GM12872 (cell line): Measurements from ENCODE around the gene PSTPIP1.

Experiments
- TF ChIP-seq, protein P1 (sequence below): IDR thresholded peaks from 3 replicates; pipeline ENCODE4 v1.5.1; 2011; ENCODE audit warnings: low read depth, mild to moderate bottlenecking, low read length, moderate library complexity; ENCODE audit not compliant: insufficient read depth

PSTPIP1 gene

DNA sequence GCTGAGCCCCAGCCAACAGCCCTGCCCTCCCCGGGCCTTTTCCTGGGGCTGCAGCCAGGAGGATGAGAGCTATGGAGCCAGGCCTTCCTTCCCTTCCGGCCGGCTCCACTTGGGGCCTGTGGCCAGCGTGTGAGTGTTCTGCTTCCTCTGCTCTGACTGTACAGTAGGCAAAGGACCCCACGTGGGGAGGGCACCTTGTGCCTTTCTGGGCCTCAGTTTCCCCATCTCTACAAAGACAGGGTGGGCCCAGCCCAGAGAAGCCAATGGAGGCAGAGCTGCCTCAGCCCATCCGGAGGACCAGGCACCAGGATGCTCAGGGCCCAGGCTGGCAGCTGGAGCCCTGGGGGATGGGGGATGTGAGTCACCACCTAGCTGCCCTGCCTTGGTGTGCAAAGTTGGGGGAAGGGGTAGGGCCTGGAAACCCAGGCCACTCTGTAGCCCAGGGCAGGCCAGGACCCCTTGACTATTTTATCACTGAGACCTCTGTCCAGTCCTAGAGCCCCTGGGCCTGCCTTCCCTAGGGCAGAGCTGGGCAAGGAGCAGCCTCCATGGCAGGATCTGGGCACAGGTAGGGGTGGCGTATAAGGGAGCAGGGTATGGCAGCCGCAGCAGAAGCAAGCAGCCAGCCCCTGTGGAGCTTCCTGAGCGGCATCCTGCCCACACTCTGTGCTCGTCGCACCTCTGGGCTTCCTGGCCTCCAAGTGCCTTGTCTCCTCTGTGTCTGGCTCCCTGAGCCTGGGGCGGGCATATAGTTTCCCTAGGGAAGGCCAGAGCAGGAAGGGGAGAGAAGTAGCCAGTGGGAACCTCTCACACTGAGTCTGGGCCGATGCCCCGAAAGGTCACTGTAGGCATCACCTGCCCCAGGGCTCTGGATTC is 1.8 kb downstream of the PSTPIP1 start:
- TF ChIP-seq, protein P1, sequence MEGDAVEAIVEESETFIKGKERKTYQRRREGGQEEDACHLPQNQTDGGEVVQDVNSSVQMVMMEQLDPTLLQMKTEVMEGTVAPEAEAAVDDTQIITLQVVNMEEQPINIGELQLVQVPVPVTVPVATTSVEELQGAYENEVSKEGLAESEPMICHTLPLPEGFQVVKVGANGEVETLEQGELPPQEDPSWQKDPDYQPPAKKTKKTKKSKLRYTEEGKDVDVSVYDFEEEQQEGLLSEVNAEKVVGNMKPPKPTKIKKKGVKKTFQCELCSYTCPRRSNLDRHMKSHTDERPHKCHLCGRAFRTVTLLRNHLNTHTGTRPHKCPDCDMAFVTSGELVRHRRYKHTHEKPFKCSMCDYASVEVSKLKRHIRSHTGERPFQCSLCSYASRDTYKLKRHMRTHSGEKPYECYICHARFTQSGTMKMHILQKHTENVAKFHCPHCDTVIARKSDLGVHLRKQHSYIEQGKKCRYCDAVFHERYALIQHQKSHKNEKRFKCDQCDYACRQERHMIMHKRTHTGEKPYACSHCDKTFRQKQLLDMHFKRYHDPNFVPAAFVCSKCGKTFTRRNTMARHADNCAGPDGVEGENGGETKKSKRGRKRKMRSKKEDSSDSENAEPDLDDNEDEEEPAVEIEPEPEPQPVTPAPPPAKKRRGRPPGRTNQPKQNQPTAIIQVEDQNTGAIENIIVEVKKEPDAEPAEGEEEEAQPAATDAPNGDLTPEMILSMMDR: no peak

DNA sequence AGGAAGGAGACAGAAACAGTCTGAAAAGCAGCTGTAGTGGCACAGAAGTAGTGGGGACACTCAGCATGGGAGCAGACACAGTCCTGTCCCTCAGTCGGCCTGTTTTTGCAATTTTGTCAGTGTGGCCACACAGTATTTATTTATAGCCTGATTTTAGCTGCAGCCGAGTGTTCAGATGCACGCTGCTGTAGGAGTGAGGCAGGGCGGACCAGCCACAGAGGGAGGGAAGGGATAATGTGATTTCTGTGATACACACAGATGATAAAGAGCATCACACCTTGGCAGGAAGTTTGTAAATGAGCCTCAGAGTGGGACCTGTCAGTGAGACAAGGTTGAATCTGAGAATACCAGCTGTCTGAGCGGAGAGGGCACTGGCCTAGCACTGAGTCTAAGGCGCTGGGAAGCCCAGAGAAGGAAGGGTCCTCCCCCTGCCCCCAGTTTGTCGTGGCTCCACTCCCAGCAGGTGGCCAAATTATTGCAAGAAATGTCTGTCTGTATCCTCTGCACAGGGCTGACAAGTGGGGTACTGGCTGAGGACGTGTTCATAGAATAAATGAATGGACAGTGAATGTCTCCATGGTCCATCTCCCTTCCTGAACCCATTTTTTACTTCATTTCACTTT is 3.8 kb downstream of the PSTPIP1 start:
- TF ChIP-seq, protein P1: no peak

DNA sequence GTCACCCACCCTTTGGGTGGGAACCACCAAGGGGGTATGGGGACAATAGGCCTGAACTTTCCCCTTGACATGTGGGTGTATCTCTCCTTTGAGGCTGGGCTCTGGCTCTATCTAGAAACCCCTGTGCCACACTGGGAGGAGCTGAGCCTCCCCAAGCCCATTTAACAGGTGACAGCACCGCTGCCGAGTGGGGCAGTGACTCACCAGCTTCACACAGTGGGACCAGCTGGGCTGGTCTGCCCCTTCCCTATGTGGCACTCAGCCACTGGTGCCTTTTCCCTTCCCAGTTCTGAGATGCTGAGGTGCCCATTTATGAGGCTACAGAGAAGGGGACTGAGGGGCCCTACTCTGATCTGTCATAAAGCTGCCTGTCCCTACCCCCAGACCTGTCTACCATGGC is 5.1 kb downstream of the PSTPIP1 start:
- TF ChIP-seq, protein P1: no peak

DNA sequence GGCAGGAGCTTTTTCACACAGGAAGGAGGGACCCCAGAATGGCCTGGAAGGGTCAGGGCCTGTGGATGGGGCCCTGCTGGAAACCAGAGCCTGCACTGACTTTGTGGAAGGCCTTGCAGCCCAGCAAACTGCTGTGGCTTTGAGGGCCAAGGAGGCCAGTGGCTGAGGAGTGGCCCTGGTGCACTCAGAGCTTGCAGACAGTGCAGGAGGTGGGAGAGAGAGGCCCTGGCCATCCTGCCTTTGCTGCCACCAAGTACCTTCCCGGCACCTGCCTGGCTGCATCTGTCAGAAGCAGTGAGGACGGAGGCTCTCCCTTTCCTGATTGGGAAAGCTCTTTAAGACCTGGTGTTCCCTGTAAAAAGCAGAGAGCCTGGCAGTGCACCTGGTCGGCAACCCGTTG is 6.4 kb downstream of the PSTPIP1 start:
- TF ChIP-seq, protein P1: no peak

DNA sequence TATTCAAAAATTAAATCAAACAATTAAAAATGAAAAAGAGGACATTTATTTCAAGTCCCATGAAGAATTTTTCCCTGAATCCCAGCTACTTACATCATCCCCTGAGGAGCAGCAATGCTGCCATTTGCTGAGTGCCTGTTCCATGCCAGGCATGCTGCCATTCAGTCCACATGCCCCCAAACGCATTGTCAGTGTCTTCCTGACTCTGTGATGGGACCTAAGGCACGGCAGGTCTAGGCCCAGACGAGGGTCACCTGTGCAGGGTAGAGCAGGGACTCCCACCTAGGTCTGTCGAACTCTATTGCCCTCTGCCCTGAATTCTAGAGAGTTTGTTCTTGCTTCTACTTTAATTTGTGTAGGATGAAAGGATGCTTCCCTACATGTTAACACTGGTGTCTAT is 7.0 kb downstream of the PSTPIP1 start:
- TF ChIP-seq, protein P1: no peak

DNA sequence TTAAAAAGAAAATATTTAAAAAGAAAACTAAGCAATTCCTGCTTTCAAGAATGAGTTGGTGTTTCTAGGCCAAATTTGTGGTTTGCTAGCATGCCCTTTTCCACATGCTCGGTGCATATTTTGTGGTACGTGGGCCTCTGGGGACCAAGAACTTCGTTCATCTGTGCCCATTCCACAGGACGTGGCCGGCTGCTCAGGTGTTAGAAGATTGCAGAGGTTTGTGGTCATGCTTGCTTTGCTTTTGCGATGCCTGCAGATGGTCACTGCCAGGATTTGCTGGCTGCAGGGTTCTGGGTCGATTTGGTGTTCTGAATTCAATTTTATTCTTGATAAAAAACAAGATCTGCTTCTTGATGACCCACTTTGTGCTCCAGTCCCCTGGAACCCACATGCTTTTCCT is 7.5 kb downstream of the PSTPIP1 start:
- TF ChIP-seq, protein P1: no peak

DNA sequence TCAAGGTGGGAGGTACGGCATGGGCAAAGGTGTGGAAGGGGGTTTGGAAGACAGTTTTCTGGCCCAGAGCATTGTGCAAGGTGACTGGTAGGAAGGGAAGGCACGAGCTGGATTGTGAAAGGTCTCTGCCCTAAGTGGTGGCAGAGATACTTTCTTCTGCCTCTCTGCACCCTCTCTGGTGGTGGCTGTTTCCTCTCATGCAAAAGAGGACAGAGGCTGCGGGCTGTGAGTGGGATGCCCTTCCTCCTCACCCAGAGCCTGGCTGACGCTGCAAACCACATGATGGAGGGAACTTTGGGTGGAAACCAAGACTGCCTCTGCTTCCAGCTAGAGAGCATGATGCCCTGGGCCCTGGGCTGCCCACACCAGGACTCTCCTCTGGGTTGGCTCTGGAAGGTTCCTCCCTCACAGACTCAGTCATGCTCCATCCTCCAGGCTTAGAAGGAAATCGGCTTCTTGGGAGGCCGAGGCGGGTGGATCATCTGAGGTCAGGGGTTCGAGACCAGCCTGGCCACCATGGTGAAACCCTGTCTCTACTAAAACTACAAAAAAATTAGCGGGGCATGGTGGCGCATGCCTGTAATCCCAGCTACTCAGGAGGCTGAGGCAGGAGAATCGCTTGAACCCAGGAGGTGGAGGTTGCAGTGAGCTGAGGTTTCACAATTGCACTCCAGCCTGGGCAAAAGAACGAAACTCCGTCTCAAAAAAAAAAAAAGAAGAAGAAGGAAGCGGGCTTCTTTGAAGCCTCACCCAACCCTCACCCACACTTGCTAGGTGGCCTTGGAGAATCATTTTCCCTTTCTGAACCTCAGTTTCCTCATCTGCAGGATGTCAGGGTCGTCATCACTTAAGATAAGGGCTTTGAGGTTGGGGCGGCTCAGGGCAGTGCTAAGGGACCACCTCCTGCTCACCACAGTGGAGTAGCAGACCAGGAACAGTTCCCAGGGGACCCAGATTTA is 8.3 kb downstream of the PSTPIP1 start:
- TF ChIP-seq, protein P1: no peak
